T-helper 22 cell (primary cell): ENCODE measurements around the gene RBM38.

ENCODE experiments used
- DNase-seq: peaks from one replicate; pipeline ENCODE4 v3.0.0-alpha.2; 2020; ENCODE audit warnings: low read depth

Gene RBM38

GRCh38 chr20:57437672-57438330 is 46.6 kb downstream of the RBM38 start:
- no peak for DNase-seq

- no peak for DNase-seq
These were observed 47.4 kb downstream of the RBM38 start for GRCh38 chr20:57438552-57438951.

DNA sequence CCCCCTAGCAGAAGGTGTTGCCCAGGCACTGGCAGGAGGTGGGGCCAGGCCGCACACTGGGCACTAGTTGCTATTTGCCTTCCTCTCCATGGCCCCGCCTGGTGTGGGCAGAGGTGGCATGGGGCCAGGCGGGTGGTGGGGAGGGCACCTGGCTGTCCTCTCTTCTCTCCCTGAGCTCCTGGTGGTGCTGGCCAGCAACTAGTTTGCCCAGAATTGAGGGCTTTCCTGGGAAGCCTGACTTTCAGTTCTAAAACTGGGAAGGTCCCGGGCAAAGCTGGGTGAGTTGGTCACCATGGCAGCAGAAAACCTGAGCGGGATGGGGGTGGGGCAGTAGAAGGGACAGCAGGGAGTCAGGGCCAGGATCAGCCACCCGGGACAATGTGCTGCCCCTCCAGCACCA is 48.2 kb downstream of the RBM38 start:
- no peak for DNase-seq

GRCh38 chr20:57439993-57440392 is 48.8 kb downstream of the RBM38 start:
- no peak for DNase-seq

DNA sequence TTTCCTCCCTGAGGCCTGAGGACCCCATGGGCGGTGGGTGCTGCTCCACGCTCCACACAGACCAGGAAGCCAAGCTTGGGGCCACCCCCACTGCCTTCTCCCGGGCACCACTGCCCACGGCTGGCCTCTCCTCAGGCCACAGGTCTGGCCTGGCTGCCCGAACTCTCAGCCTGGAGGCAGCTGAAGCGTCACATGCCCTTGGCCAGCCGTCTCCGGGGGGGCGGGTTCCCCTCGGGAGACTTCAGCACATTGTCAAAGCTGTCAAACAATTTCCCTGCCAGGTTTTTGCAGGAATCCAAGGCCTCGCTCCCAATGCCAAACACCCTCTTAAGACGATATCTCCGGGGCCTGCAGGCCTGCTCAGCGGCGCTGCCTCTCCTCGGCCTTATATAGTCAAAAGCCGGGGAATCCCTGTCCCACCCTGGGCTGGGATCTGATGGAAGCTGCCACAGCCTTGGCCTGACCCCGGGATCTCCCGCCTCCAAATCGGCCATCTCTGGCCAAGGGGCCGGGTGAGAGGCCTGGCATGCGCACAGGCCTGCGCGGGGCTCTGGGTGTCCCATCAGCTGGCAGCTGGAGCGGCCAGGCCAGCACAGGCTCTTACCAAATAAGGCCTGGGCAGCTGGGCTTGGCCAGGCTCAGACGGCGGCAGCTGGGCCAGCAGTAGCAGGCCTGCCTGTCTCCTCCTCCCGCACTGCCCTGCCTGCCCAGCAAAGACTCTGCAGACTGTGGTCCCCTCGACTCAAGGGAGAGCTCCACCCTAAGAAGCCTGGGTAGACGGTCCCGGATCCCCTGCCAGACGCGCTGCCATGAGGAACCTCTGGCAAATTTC is 49.7 kb downstream of the RBM38 start:
- no peak for DNase-seq

GRCh38 chr20:57441510-57442154 is 50.4 kb downstream of the RBM38 start:
- DNase-seq, result no peak

DNA sequence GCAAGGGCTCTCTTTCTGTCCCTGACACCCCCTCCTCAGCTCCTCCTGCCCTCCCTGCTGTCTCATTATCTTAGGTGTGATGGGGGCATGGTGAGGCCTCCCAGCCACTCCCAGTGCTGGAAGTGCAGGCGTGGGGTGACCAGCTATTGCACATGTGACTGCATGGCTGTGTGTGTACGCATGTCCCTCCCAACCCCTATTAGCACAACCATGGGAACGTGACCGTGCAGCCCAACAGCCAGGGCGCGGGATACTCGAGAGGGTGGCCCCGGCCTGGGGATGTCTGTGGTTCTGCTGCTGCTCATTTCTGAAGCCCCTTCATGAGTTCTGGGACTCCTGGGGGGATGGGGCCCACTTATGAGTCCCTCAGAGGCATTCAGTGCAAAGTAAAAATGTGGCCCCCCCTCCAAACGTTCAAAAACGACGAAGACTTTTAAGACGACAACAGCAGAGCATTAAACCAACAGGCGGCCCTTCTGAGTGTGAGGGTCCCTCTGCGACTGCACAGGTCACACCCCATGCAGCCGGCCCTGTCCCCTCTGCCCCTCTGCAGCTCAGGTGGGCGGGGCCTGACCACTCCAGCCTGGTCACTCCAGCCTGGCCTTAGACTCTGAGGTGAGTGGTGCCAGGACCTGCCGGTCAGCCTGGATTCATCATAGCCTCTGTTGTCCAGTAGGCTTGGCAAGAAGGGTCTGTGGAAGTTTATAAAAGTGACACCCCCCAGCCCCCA is 51.1 kb downstream of the RBM38 start:
- no peak for DNase-seq

DNA sequence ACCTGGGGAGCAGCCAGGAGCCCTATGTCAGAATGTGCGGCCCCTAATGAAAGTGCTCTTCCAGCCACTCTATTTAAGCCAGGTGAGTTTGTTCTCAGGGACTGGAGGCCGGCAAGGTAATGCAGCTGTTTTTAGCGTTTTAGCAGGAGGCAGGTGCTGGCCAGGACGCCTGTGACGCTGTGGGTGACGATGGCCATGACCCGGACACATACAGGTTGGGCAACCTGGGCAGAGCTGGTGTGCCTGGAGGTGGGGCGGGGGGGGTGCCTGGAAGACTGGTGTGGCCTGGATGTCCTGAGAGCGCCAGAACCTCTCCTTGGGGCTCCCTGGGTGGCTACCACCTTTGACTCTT is 51.7 kb downstream of the RBM38 start:
- DNase-seq, result no peak

- DNase-seq, result no peak
These were observed 52.4 kb downstream of the RBM38 start for GRCh38 chr20:57443349-57444265.

GRCh38 chr20:57444394-57445048 is 53.3 kb downstream of the RBM38 start:
- DNase-seq, result no peak

GRCh38 chr20:57445298-57445697 is 54.1 kb downstream of the RBM38 start:
- DNase-seq, result no peak

- no peak for DNase-seq
These were observed 54.6 kb downstream of the RBM38 start for GRCh38 chr20:57445774-57446173.

- no peak for DNase-seq
These were observed 57.7 kb downstream of the RBM38 start for GRCh38 chr20:57448764-57449354.

DNA sequence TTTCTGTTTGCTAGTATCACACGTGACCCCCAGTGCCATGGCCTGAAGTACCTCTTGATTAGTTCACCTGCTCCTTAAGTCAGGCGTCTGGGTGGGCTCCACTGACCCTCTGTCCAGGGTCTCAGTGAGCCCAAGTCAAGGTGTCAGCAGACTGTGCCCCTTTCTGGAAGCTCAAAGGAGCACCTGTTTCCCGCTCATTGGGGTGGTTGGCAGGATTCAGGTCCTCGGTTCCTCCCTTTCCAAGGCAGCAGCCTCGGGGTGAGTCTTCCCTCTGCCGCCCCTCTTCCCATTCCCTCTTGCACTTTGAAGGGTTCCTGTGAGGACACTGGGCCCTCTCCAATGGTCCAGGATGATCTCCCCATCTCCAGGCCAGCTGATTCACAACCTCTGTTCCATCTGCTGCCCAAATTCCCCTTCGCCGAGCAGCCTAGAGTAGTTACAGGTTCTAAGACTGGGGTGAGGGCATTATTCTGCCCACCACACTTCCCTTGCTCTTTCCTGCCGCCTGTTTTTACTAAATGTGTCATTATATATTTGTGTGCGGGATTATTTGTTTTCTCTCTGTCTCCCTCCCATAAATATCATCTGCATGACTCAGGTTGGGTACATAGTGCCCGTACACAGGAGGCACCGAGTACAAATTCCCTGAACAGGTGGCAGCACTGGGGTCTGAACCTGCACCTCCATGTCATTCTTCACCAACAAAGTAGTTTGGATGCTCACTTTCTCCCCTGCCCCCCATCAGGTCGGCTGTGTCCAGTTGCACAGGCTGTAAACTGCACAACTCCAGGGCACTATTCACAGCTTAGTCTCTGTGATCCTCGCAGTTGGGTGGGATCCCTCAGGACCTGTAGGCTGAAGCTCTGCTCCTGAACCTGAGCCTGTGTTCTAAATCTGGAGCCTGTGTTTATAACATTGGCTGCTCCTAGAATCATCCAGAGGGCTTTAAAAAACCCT is 58.5 kb downstream of the RBM38 start:
- no peak for DNase-seq

GRCh38 chr20:57450419-57450818 is 59.2 kb downstream of the RBM38 start:
- DNase-seq, result no peak

GRCh38 chr20:57450931-57451330 is 59.7 kb downstream of the RBM38 start:
- DNase-seq, result no peak

DNA sequence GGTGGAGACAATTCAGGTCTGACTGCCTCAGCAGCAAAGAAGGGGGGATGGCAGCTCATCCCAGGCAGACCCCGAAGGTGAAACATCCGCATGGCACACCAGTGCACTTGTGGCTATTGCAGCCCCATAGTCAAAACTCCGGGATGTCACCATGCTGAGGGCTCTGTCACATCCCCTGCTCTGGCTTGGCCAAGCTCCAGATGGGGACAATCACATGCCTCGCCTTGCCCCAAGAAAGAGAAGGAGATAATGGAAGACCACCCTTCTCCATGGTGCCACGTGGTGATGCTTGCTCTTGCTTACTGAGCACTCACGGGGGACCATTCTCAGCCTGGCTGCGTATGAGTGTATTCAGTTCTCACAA is 60.2 kb downstream of the RBM38 start:
- no peak for DNase-seq

- no peak for DNase-seq
These were observed 60.8 kb downstream of the RBM38 start for GRCh38 chr20:57451795-57452661.
